Stomach (tissue), 9 donors: ENCODE data around the gene HIGD2B. TPM values are rescaled to one million over a fixed set of nuclear protein-coding genes. Genes with fewer than 3 reads are reported as not detected.
"Not testable (repeated sequence)": the region's sequence is repeated elsewhere in the genome, so short reads cannot be mapped to it uniquely, and the experiment has no call there.

Experiments
- DNase-seq, 2 donors: peaks; one replicate each; pipeline versions ENCODE4 v3.0.0 to v3.0.0-alpha.2; 2013 to 2019
- H3K27ac ChIP-seq, 5 donors: fragments of 200-600 bp in 4 of 5; sonication (generic) in 4 of 5; one replicate each; pipeline ENCODE4 v1.5.1; 2013 to 2019; ENCODE audit warnings: mild to moderate bottlenecking in 1 of 5, moderate library complexity in 1 of 5
- H3K27me3 ChIP-seq, 3 donors: fragments of 200-600 bp; sonication (generic); one replicate each; pipeline ENCODE4 v1.5.1; 2017 to 2019; ENCODE audit warnings: mixed run types in 1 of 3
- H3K36me3 ChIP-seq, 4 donors: fragments of 200-600 bp; sonication (generic); 1 replicate in 3 of 4; 2 replicates in 1 of 4; pipeline ENCODE4 v1.5.1; 2016 to 2019
- H3K4me1 ChIP-seq, 4 donors: fragments of 200-600 bp; sonication (generic); one replicate each; pipeline ENCODE4 v1.5.1; 2016 to 2019
- H3K4me3 ChIP-seq, 4 donors: fragments of 200-600 bp; sonication (generic) in 3 of 4; one replicate each; pipeline ENCODE4 v1.5.1; 2016 to 2019; ENCODE audit warnings: mild to moderate bottlenecking in 1 of 4
- H3K9me3 ChIP-seq, 4 donors: fragments of 200-600 bp; sonication (generic); one replicate each; pipeline ENCODE4 v1.5.1; 2016 to 2019
- CTCF ChIP-seq, 7 experiments: fragments of 450-650 bp in 4 of 7; fragments of 200-600 bp in 3 of 7; sonication (generic) in 3 of 7; IDR thresholded peaks; one replicate each; pipeline ENCODE4 v1.5.1; 2016 to 2019; ENCODE audit warnings: antibody characterized with exemption in 7 of 7, control low read depth in 2 of 7, mild to moderate bottlenecking in 1 of 7
- EP300 ChIP-seq: sonication (generic); formaldehyde crosslinking; IDR thresholded peaks from one replicate; pipeline ENCODE4 v1.6.1; 2017; ENCODE audit warnings: antibody characterized with exemption
- POLR2A ChIP-seq, 4 donors: fragments of 450-650 bp; IDR thresholded peaks; one replicate each; pipeline ENCODE4 v1.6.1; 2016; ENCODE audit warnings: antibody characterized with exemption in 4 of 4, control low read depth in 2 of 4, mild to moderate bottlenecking in 1 of 4, moderate library complexity in 1 of 4
- POLR2AphosphoS5 ChIP-seq, 3 donors: sonication (generic); formaldehyde crosslinking; IDR thresholded peaks; one replicate each; pipeline ENCODE4 v1.6.1; 2016; ENCODE audit warnings: antibody characterized with exemption in 3 of 3
- WGBS, 5 donors: extraction: QIAGEN DNeasy Blood & Tissue Kit in 3 of 5; methylation state at CpG; one replicate each; pipeline versions ENCODE4 v1.1.5 to v1.1.7; 2013 to 2018; 5-methylcytosine and 5-hydroxymethylcytosine counted together
- intact Hi-C: fragments of 100-400 bp; cut with DNase I; formaldehyde crosslinking; loops from one replicate; pipeline ENCODE4 v1.15.1; 2023; ENCODE audit warnings: low total_unique reads
- polyA plus RNA-seq, 3 donors: library from polyadenylated mRNA; stranded (reverse); fragments of 200-250 nt; gene quantifications; one replicate each; pipeline ENCODE4 v1.2.3, GENCODE V29; 2013
- total RNA-seq, 5 donors: library from RNA; depleted of rRNA; stranded (reverse); fragments of >200 nt; gene quantifications; one replicate each; pipeline versions ENCODE4 v1.1.0 to v1.2.3, GENCODE V29; 2014 to 2016
- donor health status: healthy with polysubstance abuse.
- donor health status: Bipolar disorder and iron deficiency.
- donor health status: healthy.

HIGD2B gene
- total and polyA plus RNA-seq, 8 donors = 0.37 TPM; not detected in 7

- Histone ChIP-seq H3K36me3 (peaks cover 26 to 89% (median 78%) of the 10 kb centered on the region in 4 donors), H3K4me3 (no peak overlapping the region), H3K4me1 (peaks cover 0 to 5% (median 0%) of the 10 kb centered on the region in 4 donors), H3K9me3 (no peaks in the 10 kb centered on the region), H3K27me3 (no peaks in the 10 kb centered on the region), H3K27ac (no peak overlapping the region)
- intact Hi-C loops = no loop called here
- no peak for DNase-seq
- TF ChIP-seq POLR2A (IDR thresholded peaks at IDR 0.05) (no peak), POLR2AphosphoS5 (IDR thresholded peaks at IDR 0.05) (no peak), CTCF (IDR thresholded peaks at IDR 0.05) (no peak), EP300 (no peak)
Measured at GRCh38 chr15:72732086-72732485, 46.1 kb upstream of the HIGD2B start.

- no peaks in the 10 kb centered on the region for H3K9me3 ChIP-seq
- intact Hi-C loops = no loop called here
- no peak overlapping the region for H3K27ac ChIP-seq
- no peaks in the 10 kb centered on the region for H3K27me3 ChIP-seq
- DNase-seq = no peak
- TF ChIP-seq EP300 = no peak
- TF ChIP-seq CTCF (IDR thresholded peaks at IDR 0.05) = no peak
- TF ChIP-seq POLR2AphosphoS5 (IDR thresholded peaks at IDR 0.05) = no peak
- TF ChIP-seq POLR2A (IDR thresholded peaks at IDR 0.05) = no peak
- WGBS, 5 donors = 81 to 94% (median 90%) methylated on average over 1 of the region's 1 CpG
- H3K4me3 ChIP-seq = no peak overlapping the region
- H3K36me3 ChIP-seq = peaks cover 12 to 88% (median 72%) of the 10 kb centered on the region in 4 donors
- no peaks in the 10 kb centered on the region for H3K4me1 ChIP-seq
Measured at GRCh38 chr15:72728821-72729220, 42.8 kb upstream of the HIGD2B start.

- H3K36me3 ChIP-seq = peaks cover 12 to 90% (median 67%) of the 10 kb centered on the region in 4 donors
- H3K4me1 ChIP-seq, DNase-seq, H3K27ac ChIP-seq, H3K27me3 ChIP-seq, H3K4me3 ChIP-seq, intact Hi-C loops, H3K9me3 ChIP-seq: not testable (repeated sequence)
- WGBS, 5 donors = 84 to 100% (median 94%) methylated on average over 1 of the region's 1 CpG
Measured at GRCh38 chr15:72728249-72728648, 42.3 kb upstream of the HIGD2B start.

- TF ChIP-seq EP300 (no peak), CTCF (IDR thresholded peaks at IDR 0.05) (no peak), POLR2A (IDR thresholded peaks at IDR 0.05) (no peak), POLR2AphosphoS5 (IDR thresholded peaks at IDR 0.05) (no peak)
- intact Hi-C loops = no loop called here
- no peak overlapping the region for H3K4me3 ChIP-seq
- no peaks in the 10 kb centered on the region for H3K27me3 ChIP-seq
- H3K4me1 ChIP-seq = no peaks in the 10 kb centered on the region
- no peak overlapping the region for H3K27ac ChIP-seq
- peaks cover 9 to 80% (median 56%) of the 10 kb centered on the region in 4 donors for H3K36me3 ChIP-seq
- no peak for DNase-seq
- no peaks in the 10 kb centered on the region for H3K9me3 ChIP-seq
Measured at GRCh38 chr15:72727154-72727553, 41.2 kb upstream of the HIGD2B start.

GRCh38 chr15:72725851-72726250 lies 39.9 kb upstream of the HIGD2B start:
- H3K27me3 ChIP-seq, H3K9me3 ChIP-seq, intact Hi-C loops, DNase-seq, H3K4me3 ChIP-seq, H3K4me1 ChIP-seq, H3K27ac ChIP-seq: not testable (repeated sequence)
- H3K36me3 ChIP-seq = peaks cover 0 to 68% (median 44%) of the 10 kb centered on the region in 4 donors
- WGBS, 5 donors = 93 to 100% (median 96%) methylated on average over 6 of the region's 6 CpGs
